HG03571 (cell line): ENCODE measurements around the gene HSPB9.

Experiments
- ATAC-seq: cut with Tn5 transposase; IDR thresholded peaks from one replicate; pipeline ENCODE4 v1.9.1; 2021; ENCODE audit not compliant: unreplicated experiment

HSPB9 gene, protein sequence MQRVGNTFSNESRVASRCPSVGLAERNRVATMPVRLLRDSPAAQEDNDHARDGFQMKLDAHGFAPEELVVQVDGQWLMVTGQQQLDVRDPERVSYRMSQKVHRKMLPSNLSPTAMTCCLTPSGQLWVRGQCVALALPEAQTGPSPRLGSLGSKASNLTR

DNA sequence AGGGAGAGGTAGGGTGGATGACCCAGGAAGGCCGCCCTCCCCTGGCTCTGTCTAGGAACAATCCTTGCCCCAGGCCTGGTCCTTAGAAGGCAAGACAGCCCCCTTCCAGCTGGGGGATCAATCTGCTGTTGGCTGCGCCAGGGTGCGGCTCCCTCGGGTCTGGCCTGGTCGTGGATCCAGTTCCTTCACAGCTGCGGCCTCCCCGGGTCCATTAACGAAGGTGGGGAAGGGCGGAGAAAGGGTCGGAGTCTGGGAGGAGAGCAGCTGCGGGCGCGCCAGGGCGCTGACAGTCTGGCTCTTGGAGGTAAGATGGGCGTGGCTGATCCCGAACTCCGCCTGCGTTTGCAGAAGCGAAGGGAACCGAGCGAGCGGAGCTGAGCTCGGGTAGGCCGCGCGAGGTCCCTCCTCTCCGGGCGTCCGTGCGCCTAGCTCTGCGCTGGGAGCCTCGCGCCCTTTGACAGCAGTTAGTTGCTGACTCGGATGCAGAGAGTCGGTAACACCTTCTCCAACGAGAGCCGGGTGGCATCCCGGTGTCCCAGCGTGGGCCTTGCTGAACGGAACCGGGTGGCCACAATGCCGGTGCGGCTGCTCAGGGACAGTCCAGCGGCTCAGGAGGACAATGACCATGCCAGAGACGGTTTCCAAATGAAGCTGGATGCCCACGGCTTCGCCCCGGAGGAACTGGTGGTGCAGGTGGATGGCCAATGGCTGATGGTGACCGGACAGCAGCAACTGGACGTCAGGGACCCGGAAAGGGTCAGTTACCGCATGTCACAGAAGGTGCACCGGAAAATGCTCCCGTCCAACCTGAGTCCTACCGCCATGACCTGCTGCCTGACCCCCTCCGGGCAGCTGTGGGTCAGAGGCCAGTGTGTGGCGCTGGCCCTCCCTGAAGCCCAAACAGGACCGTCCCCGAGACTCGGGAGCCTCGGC lies at the start of gene HSPB9:
Gene HSPB9 (plus strand): TSS at position 434 of the 933 bp plus-strand sequence. CDS start 47 bp downstream, at position 481.
- no peak for ATAC-seq

DNA sequence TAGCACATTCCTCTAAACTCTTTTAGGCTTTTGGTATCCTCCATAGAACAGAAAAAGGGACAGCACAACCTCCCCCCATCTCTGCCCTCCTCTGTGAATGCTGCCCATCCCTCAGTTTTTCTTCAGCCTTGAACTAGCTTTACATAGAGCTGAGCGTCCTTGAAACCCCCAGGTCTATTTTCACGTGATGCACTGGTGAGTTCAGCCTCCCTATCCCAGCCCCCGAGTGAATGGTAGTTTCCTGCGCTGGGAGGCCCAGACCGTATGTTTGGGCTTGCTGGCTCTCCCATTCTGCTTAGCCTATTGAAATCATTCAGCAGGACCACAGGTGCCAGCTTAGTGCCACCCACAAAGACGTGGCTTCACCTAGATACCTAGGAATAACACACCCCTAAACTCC lies 46.8 kb upstream of the HSPB9 start:
- no peak for ATAC-seq

- no peak for ATAC-seq
Observed at GRCh38 chr17:42076797-42077559, 45.6 kb upstream of the HSPB9 start.

GRCh38 chr17:42077755-42078154 lies 44.8 kb upstream of the HSPB9 start:
- ATAC-seq = no peak

DNA sequence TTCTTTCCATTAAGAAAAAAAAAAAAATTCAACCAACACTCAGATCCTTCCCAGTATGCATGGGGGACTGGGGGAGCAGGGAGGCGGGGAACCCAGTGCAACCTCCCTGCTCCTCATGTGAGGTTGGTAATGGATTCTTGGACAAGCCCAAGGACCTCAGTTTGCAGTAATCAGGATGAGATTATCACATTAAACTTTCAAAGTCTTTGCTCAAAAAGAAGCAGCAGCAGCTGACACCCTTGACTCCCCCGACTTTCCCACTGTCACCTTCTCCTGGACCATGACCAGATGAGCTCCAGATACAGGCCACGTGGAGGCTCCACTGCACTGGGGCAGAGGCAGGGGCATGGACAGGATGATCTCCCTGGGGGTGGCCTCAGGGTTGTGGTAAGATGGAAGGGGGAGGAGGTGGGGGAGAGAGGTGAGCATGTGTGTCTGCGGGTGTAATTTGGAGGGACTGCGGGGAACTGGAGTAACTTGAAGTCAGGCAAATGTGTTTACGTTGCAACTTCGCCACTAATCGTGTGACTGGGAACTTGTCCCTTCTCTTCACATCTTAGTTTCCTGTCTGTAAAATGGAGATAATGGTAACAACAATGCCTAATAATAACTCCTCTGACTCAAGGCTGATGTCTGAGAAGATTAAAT lies 44.1 kb upstream of the HSPB9 start:
- no peak for ATAC-seq

DNA sequence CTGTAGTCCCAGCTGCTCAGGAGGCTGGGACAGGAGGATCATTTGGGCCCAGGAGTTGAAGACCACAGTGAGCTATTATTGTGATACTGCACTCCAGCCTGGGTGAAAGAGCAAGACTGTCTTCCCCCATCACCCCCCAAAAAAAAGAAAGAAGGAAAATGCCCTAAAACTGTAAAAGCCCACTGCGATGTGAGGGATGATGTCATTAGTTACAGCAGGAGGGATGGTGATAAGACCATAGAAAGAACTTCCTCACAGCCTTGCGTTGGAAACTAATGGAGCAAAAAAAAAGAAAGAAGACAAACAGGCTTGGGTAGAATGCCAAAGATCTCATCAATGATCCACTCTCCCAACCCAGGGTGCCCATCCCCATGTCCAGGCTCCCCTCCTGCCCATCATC lies 43.1 kb upstream of the HSPB9 start:
- no peak for ATAC-seq

DNA sequence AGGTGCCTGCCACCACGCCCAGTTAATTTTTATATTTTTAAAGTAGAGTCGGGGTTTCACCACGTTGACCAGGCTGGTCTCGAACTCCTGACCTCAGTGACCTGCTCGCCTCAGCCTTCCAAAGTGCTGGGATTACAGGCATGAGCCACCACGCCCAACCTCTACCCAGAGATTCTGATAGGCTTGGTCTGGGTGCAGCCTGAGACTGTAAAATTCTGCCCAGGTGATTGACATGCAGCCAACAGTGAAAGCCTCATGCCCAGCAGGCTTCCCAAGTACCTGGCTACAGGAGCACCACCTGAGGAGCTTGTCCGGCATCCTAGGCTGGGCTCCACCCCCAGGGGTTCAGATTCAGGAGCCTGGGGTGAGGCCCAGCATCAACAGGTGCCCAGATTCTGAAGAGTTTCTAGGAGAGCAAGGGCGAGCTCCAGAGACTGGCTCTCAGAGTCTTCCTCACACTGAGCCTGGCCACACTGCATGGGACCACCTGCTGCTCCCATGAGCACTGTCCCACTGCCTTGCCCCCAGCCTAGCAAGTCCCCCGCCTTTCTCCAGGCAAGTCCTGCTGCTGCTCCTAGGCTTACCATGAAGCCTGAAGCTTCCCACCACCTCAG lies 41.0 kb upstream of the HSPB9 start:
- ATAC-seq = no peak

DNA sequence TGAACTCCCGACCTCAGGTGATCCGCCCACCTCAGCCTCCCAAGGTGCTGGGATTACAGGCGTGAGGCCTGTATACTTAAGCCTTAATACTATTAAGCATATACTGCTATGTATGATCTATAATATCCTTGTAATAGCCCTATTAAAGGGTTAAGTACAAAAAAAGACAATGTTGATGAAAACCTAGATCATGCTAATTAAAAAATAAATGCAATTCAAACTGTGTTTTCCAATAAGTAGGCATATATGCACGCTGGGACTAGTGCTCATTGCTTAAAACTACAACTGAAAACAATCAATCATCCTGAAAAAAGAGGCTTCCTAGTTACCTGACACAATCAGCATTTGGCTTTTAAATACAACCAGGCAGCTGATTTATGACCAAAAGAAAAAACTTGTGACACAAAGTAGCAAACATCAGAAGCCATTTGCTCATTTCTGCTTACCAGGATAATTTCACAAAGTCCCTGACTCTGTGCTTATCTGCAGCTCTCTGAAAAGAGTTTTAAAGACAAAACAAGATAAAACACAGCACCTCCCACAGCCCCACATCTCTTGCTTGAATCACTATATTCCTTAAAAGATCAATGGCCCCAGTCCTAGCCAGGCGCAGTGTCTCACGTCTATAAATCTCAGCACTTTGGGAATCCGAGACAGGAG lies 35.4 kb upstream of the HSPB9 start:
- no peak for ATAC-seq

GRCh38 chr17:42087736-42088705 lies 34.6 kb upstream of the HSPB9 start:
- no peak for ATAC-seq

DNA sequence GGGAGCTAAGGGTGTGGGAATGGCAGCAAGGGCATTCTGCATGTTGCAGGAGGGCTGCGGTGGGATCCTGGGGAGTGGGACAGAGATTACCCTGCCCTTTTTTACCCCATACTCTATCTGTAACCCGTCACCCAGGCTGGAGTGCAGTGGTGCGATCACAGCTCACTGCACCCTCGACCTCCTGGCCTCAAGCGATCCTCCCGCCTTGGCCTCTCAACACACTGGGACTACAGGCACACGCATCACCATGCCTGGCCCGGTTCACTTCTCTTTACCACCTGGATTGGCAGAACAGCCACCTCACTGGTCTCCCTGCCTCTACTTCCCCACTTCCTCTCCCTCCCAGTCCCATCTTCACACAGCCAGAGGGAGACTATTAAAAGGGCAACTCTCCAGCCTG lies 33.9 kb upstream of the HSPB9 start:
- no peak for ATAC-seq

GRCh38 chr17:42090964-42091790 lies 31.4 kb upstream of the HSPB9 start:
- ATAC-seq = no peak

DNA sequence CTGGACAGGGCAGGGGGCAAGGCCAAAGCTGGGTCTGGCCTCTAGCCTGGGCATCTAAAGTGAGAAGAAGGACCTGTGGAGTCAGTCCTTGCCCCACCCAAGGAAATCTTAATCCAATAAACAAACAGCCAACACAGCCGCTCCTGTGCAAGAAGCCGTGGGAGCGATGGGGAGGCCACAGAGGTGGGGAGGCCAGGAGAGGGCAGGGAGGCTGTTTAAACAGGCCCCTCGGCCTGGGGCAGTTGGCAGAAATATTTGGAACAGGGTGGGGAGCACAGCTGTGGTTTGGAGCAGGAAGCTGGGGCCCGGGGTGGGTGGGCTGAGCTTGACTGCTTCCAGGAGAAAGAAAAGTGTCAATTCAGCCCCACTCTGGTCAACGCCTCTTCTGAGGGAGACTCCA lies 29.7 kb upstream of the HSPB9 start:
- no peak for ATAC-seq

DNA sequence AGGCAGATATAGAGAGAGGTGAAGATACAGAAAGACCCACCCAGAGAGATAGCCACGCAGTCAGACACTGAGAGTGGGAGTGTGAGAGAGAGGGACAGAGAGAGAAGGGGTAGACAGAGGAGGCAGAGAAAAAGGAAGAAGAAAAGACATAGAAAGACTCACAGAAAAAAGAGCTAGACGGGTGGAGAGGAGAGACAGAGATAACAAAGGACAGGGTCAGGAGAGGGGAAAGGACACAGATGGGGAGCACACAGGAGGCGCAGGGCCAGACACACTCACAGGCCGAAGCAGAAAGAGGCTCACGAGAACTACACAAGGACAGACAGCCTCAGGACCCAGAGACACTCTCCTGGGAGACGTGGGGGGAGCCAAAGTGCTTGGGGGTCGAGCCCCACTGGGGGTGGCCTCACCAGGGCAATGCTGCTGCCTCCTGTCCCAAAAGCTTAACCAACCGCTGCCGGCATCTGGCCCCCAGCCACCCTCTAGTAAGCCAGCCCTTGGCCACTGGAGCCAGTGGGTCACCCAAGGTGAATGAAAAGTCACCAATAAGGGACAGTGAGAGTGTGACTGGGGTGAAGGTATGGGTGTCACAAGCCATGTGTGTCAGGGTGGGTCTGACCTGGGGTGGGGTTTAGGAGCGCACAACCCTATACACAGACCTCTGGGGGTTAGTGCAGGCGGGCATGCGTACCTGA lies 28.1 kb upstream of the HSPB9 start:
- no peak for ATAC-seq

GRCh38 chr17:42096360-42097111 lies 26.1 kb upstream of the HSPB9 start:
- no peak for ATAC-seq

DNA sequence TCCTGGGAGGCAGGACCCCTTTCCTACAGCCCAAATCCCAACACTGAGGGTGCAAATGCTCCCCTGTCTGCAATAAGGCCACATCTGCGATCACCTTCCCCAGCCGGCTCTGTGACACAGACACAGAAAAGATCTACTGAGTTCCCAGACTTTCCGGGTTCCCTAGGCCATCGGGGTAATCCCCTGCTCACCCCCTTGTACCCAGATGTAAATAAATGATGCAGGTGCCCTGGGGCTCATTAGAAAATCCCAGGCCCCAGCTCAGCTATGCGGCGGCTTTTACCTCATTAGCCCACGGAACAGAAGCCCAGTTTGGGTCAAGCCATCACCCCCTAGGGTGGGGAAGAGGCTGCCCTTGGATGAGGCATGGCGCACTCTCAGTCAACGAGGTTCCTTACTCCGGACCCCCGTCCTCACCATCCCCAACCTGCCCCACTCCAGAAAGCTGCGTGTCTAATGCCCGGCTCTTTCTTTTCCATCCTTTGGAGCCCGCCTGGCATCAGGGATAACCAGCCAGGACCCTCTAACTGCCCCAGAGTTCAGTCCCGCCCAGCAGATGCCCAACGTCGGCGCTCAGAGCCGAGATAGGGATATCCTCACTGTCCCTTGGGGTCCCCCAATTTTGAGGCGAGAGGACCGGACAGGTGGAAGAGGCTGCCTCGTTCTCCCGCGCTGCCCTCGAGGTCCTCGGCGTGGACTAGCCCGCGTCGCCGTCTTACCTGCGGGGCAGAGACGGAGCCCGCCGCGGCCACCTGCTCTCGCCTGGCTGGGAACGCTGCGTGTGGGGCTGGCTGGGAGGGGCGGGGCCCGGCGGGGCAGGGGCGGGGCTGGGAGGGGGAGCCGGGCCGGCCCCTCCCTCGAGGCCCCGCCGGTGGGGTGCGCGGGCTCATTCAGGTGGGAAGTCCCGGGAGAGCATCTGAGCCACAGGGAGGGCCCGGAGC lies 24.6 kb upstream of the HSPB9 start, which contains the start of gene ZNF385C:
Gene ZNF385C (minus strand): TSS at position 783 of the 941 bp plus-strand sequence. CDS start 35,417 bp downstream, outside the sequence.
- ATAC-seq = no peak
